ENCODE measurements around the gene ZFP36L2.

GRCh38 chr2:43198263-43198662, 28.1 kb downstream of the ZFP36L2 start:
- no peak for TF ChIP-seq POLR2A (IDR thresholded peaks at IDR 0.05; ENCODE audit: low read depth, low read length)
- no peak for TF ChIP-seq POLR2AphosphoS5 (IDR thresholded peaks at IDR 0.05; ENCODE audit: low read depth, low read length)
- no peak for TF ChIP-seq TAF1 (IDR thresholded peaks at IDR 0.05; ENCODE audit: borderline replicate concordance, low read depth, low read length)

All from GM12892 (cell line).